Activated T-helper 2 cell treated with anti-CD3 and anti-CD28 coated beads, Interferon-gamma antibody, Interleukin-2, Interleukin-4, amounts not matched to agents 10 μg/mL and 5 μg/mL and 100 μg/mL, durations not matched to agents 14 hours and 24 hours and 36 hours (primary cell): Measurements from ENCODE around the gene UBA1. TPM values are rescaled to one million over a fixed set of nuclear protein-coding genes. Genes with fewer than 3 reads are reported as not detected.

Experiments
- DNase-seq: peaks from one replicate; pipeline ENCODE4 v3.0.0; 2021; ENCODE audit warnings: low spot score
- H3K27ac Mint-ChIP-seq: one replicate; pipeline ENCODE4 v1.8.0; 2021; ENCODE audit warnings: mixed read lengths
- H3K27me3 Mint-ChIP-seq: one replicate; pipeline ENCODE4 v1.8.0; 2021; ENCODE audit warnings: low read depth, mixed read lengths
- H3K36me3 Mint-ChIP-seq: one replicate; pipeline ENCODE4 v1.8.0; 2021; ENCODE audit warnings: low read depth, mixed read lengths
- H3K4me1 Mint-ChIP-seq: one replicate; pipeline ENCODE4 v1.8.0; 2021; ENCODE audit warnings: low read depth, mixed read lengths
- H3K4me3 Mint-ChIP-seq: one replicate; pipeline ENCODE4 v1.8.0; 2021; ENCODE audit warnings: low read depth, mild to moderate bottlenecking, moderate library complexity, mixed read lengths
- H3K9me3 Mint-ChIP-seq: one replicate; pipeline ENCODE4 v1.8.0; 2021; ENCODE audit warnings: mixed read lengths
- intact Hi-C: fragments of 100-400 bp; cut with micrococcal nuclease; formaldehyde crosslinking; loops from one replicate; pipeline ENCODE4 v1.15.1; 2023
- total RNA-seq: library from RNA; stranded (reverse); gene quantifications from 2 replicates; pipeline ENCODE4 v1.2.3, GENCODE V29; 2022

The UBA1 gene
- total RNA-seq, 1 donor from 2014 or later, result 242 TPM

GRCh38 chrX:47186096-47186740 is 7.4 kb upstream of the UBA1 start:
- no peaks in the 10 kb centered on the region for H3K9me3 Mint-ChIP-seq
- intact Hi-C loops, result no loop called here
- peaks cover 25% of the 10 kb centered on the region for H3K36me3 Mint-ChIP-seq
- no peak for DNase-seq
- no peaks in the 10 kb centered on the region for H3K27me3 Mint-ChIP-seq
- no peak overlapping the region for H3K4me3 Mint-ChIP-seq
- peaks cover 6% of the 10 kb centered on the region for H3K4me1 Mint-ChIP-seq
- no peak overlapping the region for H3K27ac Mint-ChIP-seq

- H3K9me3 Mint-ChIP-seq, result no peaks in the 10 kb centered on the region
- intact Hi-C loops, result no loop called here
- H3K4me1 Mint-ChIP-seq, result peaks cover 6% of the 10 kb centered on the region
- peaks cover 18% of the 10 kb centered on the region for H3K36me3 Mint-ChIP-seq
- H3K4me3 Mint-ChIP-seq, result no peak overlapping the region
- no peaks in the 10 kb centered on the region for H3K27me3 Mint-ChIP-seq
- no peak for DNase-seq
- peak overlapping the region; percentile 38 for H3K27ac Mint-ChIP-seq
These were observed 6.4 kb upstream of the UBA1 start for GRCh38 chrX:47187106-47187677.

- H3K27me3 Mint-ChIP-seq, result no peaks in the 10 kb centered on the region
- no peak for DNase-seq
- H3K27ac Mint-ChIP-seq, result no peak overlapping the region
- no peak overlapping the region for H3K4me3 Mint-ChIP-seq
- H3K9me3 Mint-ChIP-seq, result no peaks in the 10 kb centered on the region
- H3K4me1 Mint-ChIP-seq, result peaks cover 20% of the 10 kb centered on the region
- H3K36me3 Mint-ChIP-seq, result peaks cover 24% of the 10 kb centered on the region
- intact Hi-C loops, result loop anchor here (2.0 to 10.0 kb wide), 2 partner anchors 45 to 125 kb away; partner anchors contain the start of genes NDUFB11 and RBM10
These were observed 3.7 kb upstream of the UBA1 start for GRCh38 chrX:47189906-47190305.

- intact Hi-C loops, result loop anchor here (2.0 to 10.0 kb wide), 2 partner anchors 46 to 124 kb away; partner anchors contain the start of genes NDUFB11 and RBM10
- H3K36me3 Mint-ChIP-seq, result peaks cover 26% of the 10 kb centered on the region
- H3K9me3 Mint-ChIP-seq, result no peaks in the 10 kb centered on the region
- DNase-seq, result peak; percentile 76
- peak overlapping the region; percentile 93 for H3K4me3 Mint-ChIP-seq
- peaks cover 22% of the 10 kb centered on the region for H3K4me1 Mint-ChIP-seq
- H3K27ac Mint-ChIP-seq, result peak overlapping the region; percentile 93
- no peaks in the 10 kb centered on the region for H3K27me3 Mint-ChIP-seq
These were observed 3.0 kb upstream of the UBA1 start for GRCh38 chrX:47190445-47191269.

- intact Hi-C loops, result loop anchor here (2.0 to 10.0 kb wide), 2 partner anchors 47 to 123 kb away; partner anchors contain the start of genes NDUFB11 and RBM10
- peak; percentile 24 for DNase-seq
- Mint-ChIP-seq H3K9me3 (no peaks in the 10 kb centered on the region), H3K27me3 (no peaks in the 10 kb centered on the region), H3K4me1 (peaks cover 29% of the 10 kb centered on the region), H3K27ac (peak overlapping the region; percentile 93), H3K36me3 (peaks cover 30% of the 10 kb centered on the region), H3K4me3 (peak overlapping the region; percentile 93)
These were observed 2.3 kb upstream of the UBA1 start for GRCh38 chrX:47191331-47191730.

GRCh38 chrX:47191806-47192401 is 1.7 kb upstream of the UBA1 start:
- Mint-ChIP-seq H3K9me3 (no peaks in the 10 kb centered on the region), H3K4me1 (peaks cover 34% of the 10 kb centered on the region), H3K27me3 (no peaks in the 10 kb centered on the region), H3K4me3 (peak overlapping the region; percentile 93), H3K27ac (peak overlapping the region; percentile 93), H3K36me3 (peaks cover 30% of the 10 kb centered on the region)
- DNase-seq, result no peak
- intact Hi-C loops, result loop anchor here (2.0 to 10.0 kb wide), 2 partner anchors 47 to 123 kb away; partner anchors contain the start of genes NDUFB11 and RBM10

- intact Hi-C loops, result loop anchor here (10.0 kb wide), 1 partner anchor 121 kb away; no protein-coding TSS in a partner anchor
- no peak for DNase-seq
- peak overlapping the region; percentile 97 for H3K4me3 Mint-ChIP-seq
- H3K4me1 Mint-ChIP-seq, result peaks cover 31% of the 10 kb centered on the region
- H3K9me3 Mint-ChIP-seq, result no peaks in the 10 kb centered on the region
- no peaks in the 10 kb centered on the region for H3K27me3 Mint-ChIP-seq
- H3K36me3 Mint-ChIP-seq, result peaks cover 47% of the 10 kb centered on the region
- peak overlapping the region; percentile 96 for H3K27ac Mint-ChIP-seq
These were observed 662 bp downstream of the UBA1 start for GRCh38 chrX:47194194-47194787.

GRCh38 chrX:47196098-47196497 is 2.5 kb downstream of the UBA1 start:
- intact Hi-C loops, result loop anchor here (10.0 kb wide), 1 partner anchor 119 kb away; no protein-coding TSS in a partner anchor
- DNase-seq, result no peak
- Mint-ChIP-seq H3K9me3 (no peaks in the 10 kb centered on the region), H3K4me3 (peak overlapping the region; percentile 97), H3K27ac (peak overlapping the region; percentile 63), H3K4me1 (peaks cover 31% of the 10 kb centered on the region), H3K27me3 (no peaks in the 10 kb centered on the region), H3K36me3 (peaks cover 59% of the 10 kb centered on the region)

- Mint-ChIP-seq H3K9me3 (no peaks in the 10 kb centered on the region), H3K4me3 (no peak overlapping the region), H3K4me1 (peaks cover 31% of the 10 kb centered on the region), H3K36me3 (peaks cover 73% of the 10 kb centered on the region), H3K27me3 (no peaks in the 10 kb centered on the region), H3K27ac (no peak overlapping the region)
- DNase-seq, result no peak
- intact Hi-C loops, result loop anchor here (10.0 kb wide), 1 partner anchor 117 kb away; no protein-coding TSS in a partner anchor
These were observed 3.9 kb downstream of the UBA1 start for GRCh38 chrX:47197526-47197925.

GRCh38 chrX:47198026-47198686 is 4.5 kb downstream of the UBA1 start:
- Mint-ChIP-seq H3K4me3 (no peak overlapping the region), H3K36me3 (peaks cover 72% of the 10 kb centered on the region), H3K9me3 (no peaks in the 10 kb centered on the region), H3K27ac (no peak overlapping the region), H3K4me1 (peaks cover 25% of the 10 kb centered on the region), H3K27me3 (no peaks in the 10 kb centered on the region)
- intact Hi-C loops, result loop anchor here (10.0 kb wide), 1 partner anchor 117 kb away; no protein-coding TSS in a partner anchor
- DNase-seq, result no peak

GRCh38 chrX:47198687-47199080 is 5.1 kb downstream of the UBA1 start:
- H3K9me3 Mint-ChIP-seq, result no peaks in the 10 kb centered on the region
- no peaks in the 10 kb centered on the region for H3K27me3 Mint-ChIP-seq
- intact Hi-C loops, result loop anchor here (10.0 kb wide), 1 partner anchor 116 kb away; no protein-coding TSS in a partner anchor
- peaks cover 72% of the 10 kb centered on the region for H3K36me3 Mint-ChIP-seq
- H3K27ac Mint-ChIP-seq, result no peak overlapping the region
- DNase-seq, result no peak
- peaks cover 21% of the 10 kb centered on the region for H3K4me1 Mint-ChIP-seq
- H3K4me3 Mint-ChIP-seq, result no peak overlapping the region
